Measurements from ENCODE around the gene CTF1. TPM values are rescaled to one million over a fixed set of nuclear protein-coding genes. Genes with fewer than 3 reads are reported as not detected.

Gene CTF1
- total and polyA plus RNA-seq, 10 of the 15 experiments (the other 5 are each of a cell fraction or from before 2014, with no cell fraction given): 0.04 to 0.46 (median 0.11) TPM; not detected in 3

DNA sequence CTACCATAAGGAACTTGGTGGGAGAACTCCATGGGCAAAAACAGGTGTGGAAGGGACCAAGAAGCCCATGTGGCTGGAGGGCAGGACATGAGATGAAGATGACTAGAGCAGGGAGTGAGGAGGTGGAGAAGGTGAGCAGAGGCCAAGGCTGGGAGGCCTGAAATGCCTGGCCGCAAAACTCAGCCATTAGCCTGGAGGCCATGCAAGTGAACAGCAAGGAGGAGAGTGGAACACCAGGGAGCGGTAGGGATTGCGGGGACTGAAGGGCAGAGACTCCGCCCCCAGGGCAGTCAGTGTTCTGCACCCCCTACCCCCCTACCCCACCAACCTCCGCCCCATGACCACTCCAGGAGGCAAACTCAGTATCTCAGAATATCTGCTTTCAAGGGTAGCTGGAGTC, 19.5 kb upstream of the CTF1 start:
- POLR2A ChIA-PET: interaction anchor here (0.6 to 3.2 kb wide), 5 partner anchors 14 to 32 kb away, joined by 4 to 16 read pairs (median 10); partner anchors contain the start of gene BCL7C

More for the DNA sequence above, 19.5 kb upstream of the CTF1 start:
- no peaks in the 10 kb centered on the region for H3K9me3 ChIP-seq (replicated peaks; ENCODE audit: control insufficient read depth, insufficient read depth, low read length)
- peak overlapping the region; percentile 76 for H3K4me3 ChIP-seq
- peaks cover 21% of the 10 kb centered on the region for H3K4me1 ChIP-seq (ENCODE audit: control insufficient read depth, insufficient read depth, low read length)
- ChIA-PET CTCF (interaction anchor here (0.6 to 1.6 kb wide), 5 partner anchors 8 to 211 kb away, joined by 3 to 5 read pairs (median 4); no protein-coding TSS in a partner anchor), RAD21 (ENCODE audit: unreplicated experiment) (interaction anchor here (0.6 to 6.3 kb wide), 3 partner anchors 21 to 579 kb away, joined by 3 to 44 read pairs (median 3); no protein-coding TSS in a partner anchor), SMC1A (ENCODE audit: uncharacterized antibody, unreplicated experiment) (interaction anchor here (1.6 to 4.6 kb wide), 3 partner anchors 10 to 32 kb away, joined by 4 to 41 read pairs (median 7); no protein-coding TSS in a partner anchor)
- FAIRE-seq (no peak), DNase-seq (ENCODE audit: low read depth, low spot score) (no peak), ATAC-seq (no peak)
- BruUV-seq (replicated peaks): no TSS peak
- H3K4me2 ChIP-seq (ENCODE audit: control insufficient read depth, insufficient read depth): peak overlapping the region; percentile 86
- in situ Hi-C loops (cut with MboI): no loop called here
- no peaks in the 10 kb centered on the region for H3K27me3 ChIP-seq (replicated peaks in 1 of 2; ENCODE audit: control insufficient read depth in 2 of 2, insufficient read depth in 2 of 2, low read length in 1 of 2)
- H4K20me1 ChIP-seq (ENCODE audit: control insufficient read depth, insufficient read depth): no peaks in the 10 kb centered on the region
- peaks cover 34% of the 10 kb centered on the region for H3K79me2 ChIP-seq (ENCODE audit: control insufficient read depth, insufficient read depth, low read length)
- intact Hi-C loops (cut with micrococcal nuclease; ENCODE audit: unreplicated experiment): no loop called here
- TF ChIP-seq ZNF274 (IDR thresholded peaks at IDR 0.05; ENCODE audit: insufficient read depth, insufficient read length) (no peak), TCF7 (IDR thresholded peaks at IDR 0.05; ENCODE audit: borderline replicate concordance) (no peak), HDGF (IDR thresholded peaks at IDR 0.05) (0 out of 2 replicates have a peak, but pooled peaks have one; percentile 11), STAT1 (conservative IDR thresholded peaks at IDR 0.05) (no peak), ZNF622 (IDR thresholded peaks at IDR 0.05) (no peak)
- TF ChIP-seq, protein P1, sequence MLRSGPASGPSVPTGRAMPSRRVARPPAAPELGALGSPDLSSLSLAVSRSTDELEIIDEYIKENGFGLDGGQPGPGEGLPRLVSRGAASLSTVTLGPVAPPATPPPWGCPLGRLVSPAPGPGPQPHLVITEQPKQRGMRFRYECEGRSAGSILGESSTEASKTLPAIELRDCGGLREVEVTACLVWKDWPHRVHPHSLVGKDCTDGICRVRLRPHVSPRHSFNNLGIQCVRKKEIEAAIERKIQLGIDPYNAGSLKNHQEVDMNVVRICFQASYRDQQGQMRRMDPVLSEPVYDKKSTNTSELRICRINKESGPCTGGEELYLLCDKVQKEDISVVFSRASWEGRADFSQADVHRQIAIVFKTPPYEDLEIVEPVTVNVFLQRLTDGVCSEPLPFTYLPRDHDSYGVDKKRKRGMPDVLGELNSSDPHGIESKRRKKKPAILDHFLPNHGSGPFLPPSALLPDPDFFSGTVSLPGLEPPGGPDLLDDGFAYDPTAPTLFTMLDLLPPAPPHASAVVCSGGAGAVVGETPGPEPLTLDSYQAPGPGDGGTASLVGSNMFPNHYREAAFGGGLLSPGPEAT (IDR thresholded peaks at IDR 0.05; ENCODE audit: low read depth): no peak
- H2AFZ ChIP-seq (ENCODE audit: control insufficient read depth, low read depth, low read length): no peak overlapping the region; the same call in 1 of the 2 replicates
- WGBS (ENCODE audit: insufficient coverage, insufficient replicate concordance, low lambda C conversion rate, missing lambda C conversion rate): 79% methylated on average over 5 of the region's 5 CpGs
- H3K9ac ChIP-seq (ENCODE audit: control insufficient read depth, insufficient read depth, low read length): peak overlapping the region; percentile 84
- no peaks in the 10 kb centered on the region; a peak in 1 of 4 replicates for H3K36me3 ChIP-seq (ENCODE audit: control insufficient read depth in 2 of 2, insufficient read depth in 2 of 2, low read length in 1 of 2)
- H3K27ac ChIP-seq (ENCODE audit: control insufficient read depth, insufficient read depth): peak overlapping the region; percentile 93

All from GM12878 (cell line).